Measurements from ENCODE around the gene TRIM8.

TRIM8 gene

DNA sequence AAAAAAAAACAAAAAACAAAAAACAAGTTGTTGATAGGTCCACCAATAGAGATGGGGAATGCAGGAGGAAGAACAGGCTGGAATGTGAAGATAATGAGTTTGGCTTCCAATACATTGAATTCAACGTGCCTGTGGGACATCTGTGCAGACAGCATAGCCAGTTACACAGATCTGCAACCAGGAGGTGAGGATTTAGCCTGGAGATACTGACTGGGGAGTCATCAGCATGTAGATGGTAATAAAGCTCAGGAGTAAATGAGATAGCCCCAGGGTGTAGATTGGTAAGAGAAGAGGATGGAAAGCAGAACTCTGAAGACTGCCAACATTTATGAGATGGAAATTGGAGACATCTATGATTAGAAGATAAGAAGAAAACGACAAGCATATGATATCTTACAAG lies 4.7 kb upstream of the TRIM8 start:
- H3K27me3 ChIP-seq (ENCODE audit: control insufficient read depth in 1 of 2, insufficient read depth in 2 of 2, low read length in 2 of 2), result no peaks in the 10 kb centered on the region
- no peak overlapping the region for H3K27ac ChIP-seq (ENCODE audit: low read depth, low read length)
- H3K9me3 ChIP-seq (ENCODE audit: low read length), result no peaks in the 10 kb centered on the region
- no peak overlapping the region for H3K9ac ChIP-seq (ENCODE audit: low read length)
- no peaks in the 10 kb centered on the region for H3K36me3 ChIP-seq (ENCODE audit: insufficient read depth, low read length)
- no peak overlapping the region for H3K4me3 ChIP-seq (ENCODE audit: low read depth in 1 of 2, low read length in 2 of 2)
- H3K4me1 ChIP-seq (ENCODE audit: insufficient read depth, low read length), result peaks cover 12% of the 10 kb centered on the region

DNA sequence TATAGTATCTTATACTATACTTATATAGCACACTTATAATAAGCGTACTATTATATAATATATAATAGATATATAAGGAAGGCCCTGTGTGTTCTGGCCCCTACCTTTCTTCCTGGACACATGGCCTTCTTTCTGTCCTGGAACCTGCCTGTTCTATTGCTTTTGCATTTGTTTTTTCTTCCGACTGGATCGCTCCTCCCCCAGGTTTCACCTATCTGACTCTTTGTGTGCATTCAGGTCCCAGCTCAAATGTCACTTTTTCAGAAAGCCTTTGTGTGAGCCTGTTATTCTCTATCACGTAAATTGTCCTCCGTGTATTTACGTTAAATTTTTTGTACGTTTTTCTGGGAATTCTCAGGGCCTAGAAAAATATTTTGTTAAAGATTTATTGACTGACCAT lies 2.9 kb upstream of the TRIM8 start:
- Histone ChIP-seq H3K4me1 (ENCODE audit: insufficient read depth, low read length) (peaks cover 3% of the 10 kb centered on the region), H3K9me3 (ENCODE audit: low read length) (no peaks in the 10 kb centered on the region), H3K9ac (ENCODE audit: low read length) (peak overlapping the region; percentile 87), H3K27me3 (ENCODE audit: control insufficient read depth in 1 of 2, insufficient read depth in 2 of 2, low read length in 2 of 2) (no peaks in the 10 kb centered on the region), H3K27ac (ENCODE audit: low read depth, low read length) (peak overlapping the region; percentile 81), H3K36me3 (ENCODE audit: insufficient read depth, low read length) (no peaks in the 10 kb centered on the region), H3K4me3 (ENCODE audit: low read depth in 1 of 2, low read length in 2 of 2) (peak overlapping the region in 1 of 2 donors; percentile 83)

GRCh38 chr10:102641880-102642735 lies 2.2 kb upstream of the TRIM8 start:
- no peaks in the 10 kb centered on the region for H3K27me3 ChIP-seq (ENCODE audit: control insufficient read depth in 1 of 2, insufficient read depth in 2 of 2, low read length in 2 of 2)
- H3K4me1 ChIP-seq (ENCODE audit: insufficient read depth, low read length), result peaks cover 10% of the 10 kb centered on the region
- H3K9me3 ChIP-seq (ENCODE audit: low read length), result no peaks in the 10 kb centered on the region
- H3K4me3 ChIP-seq (ENCODE audit: low read depth in 1 of 2, low read length in 2 of 2), result peak overlapping the region; percentile 53 to 83
- H3K9ac ChIP-seq (ENCODE audit: low read length), result peak overlapping the region; percentile 87
- no peaks in the 10 kb centered on the region for H3K36me3 ChIP-seq (ENCODE audit: insufficient read depth, low read length)
- H3K27ac ChIP-seq (ENCODE audit: low read depth, low read length), result peak overlapping the region; percentile 99

DNA sequence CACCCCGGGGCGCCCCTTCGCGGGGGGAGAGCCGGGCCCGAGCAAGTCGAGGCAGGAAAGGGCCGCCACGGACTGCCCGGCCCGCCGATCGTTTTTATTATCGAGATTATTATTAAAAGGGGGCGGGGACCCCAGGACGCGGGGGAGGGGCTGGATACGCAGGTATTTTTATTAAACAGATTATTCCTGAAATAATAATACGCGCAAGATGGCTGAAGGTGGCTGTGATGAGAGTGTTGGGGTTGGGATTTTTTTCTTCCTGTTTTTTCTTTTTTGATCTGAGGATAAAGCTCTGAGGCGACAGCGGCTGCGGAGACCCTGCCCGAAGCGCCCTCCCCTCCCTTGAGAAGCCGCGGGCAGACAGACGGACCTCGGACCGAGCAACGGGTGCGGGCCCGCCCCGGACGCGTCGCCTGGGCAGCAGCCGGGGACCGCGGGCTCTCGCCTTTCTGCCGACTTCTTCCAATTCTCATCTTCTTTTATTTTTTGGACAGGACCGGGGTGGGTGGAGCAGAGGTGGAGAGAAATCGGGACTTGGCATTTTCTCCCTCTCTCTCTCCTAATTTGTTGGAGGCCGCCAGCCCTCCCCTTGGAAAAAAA lies 1.4 kb upstream of the TRIM8 start:
- peak overlapping the region; percentile 99 for H3K27ac ChIP-seq (ENCODE audit: low read depth, low read length)
- peak overlapping the region; percentile 78 for H3K9ac ChIP-seq (ENCODE audit: low read length)
- no peaks in the 10 kb centered on the region for H3K9me3 ChIP-seq (ENCODE audit: low read length)
- peaks cover 18% of the 10 kb centered on the region for H3K4me1 ChIP-seq (ENCODE audit: insufficient read depth, low read length)
- H3K4me3 ChIP-seq (ENCODE audit: low read depth in 1 of 2, low read length in 2 of 2), result peak overlapping the region; percentile 53 to 72
- H3K36me3 ChIP-seq (ENCODE audit: insufficient read depth, low read length), result peaks cover 7% of the 10 kb centered on the region
- H3K27me3 ChIP-seq (ENCODE audit: control insufficient read depth in 1 of 2, insufficient read depth in 2 of 2, low read length in 2 of 2), result no peaks in the 10 kb centered on the region

DNA sequence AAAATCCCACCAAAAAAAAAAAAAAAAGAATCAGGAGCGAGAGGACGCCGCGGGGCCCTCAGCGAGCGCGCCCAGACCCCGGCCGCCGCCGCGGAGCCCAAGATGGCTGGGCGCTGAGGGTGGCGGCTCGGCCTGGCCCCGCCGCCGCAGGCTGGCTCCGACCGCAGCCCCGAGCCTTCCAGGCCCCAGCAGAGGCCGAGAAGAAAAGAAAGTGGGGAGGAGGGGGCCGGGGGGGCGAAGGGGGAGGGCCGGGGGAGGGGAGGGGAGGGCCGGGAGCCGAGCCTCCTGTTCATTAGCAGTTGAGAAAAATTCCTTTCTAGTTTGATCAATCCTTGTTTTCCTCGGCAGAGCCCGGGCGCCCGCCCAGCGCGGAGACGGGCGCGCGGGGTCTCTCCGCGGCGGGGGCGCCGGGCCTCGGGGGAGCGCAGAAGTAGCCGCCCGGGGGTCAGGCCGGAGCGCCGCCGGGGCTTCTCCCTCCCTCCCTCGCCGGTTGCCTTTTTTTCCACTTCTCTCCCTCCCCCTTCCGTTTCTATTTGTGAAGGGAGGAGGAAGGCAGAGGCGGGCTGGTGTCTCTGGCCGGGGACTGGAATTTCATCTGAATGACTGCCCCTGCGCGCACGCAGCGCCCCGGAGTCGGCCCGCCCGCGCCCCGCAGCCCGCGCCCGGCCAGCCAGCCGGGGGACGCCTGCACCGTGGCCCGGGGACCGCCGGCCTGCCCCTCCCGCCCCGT lies 778 bp upstream of the TRIM8 start:
- Histone ChIP-seq H3K36me3 (ENCODE audit: insufficient read depth, low read length) (peaks cover 13% of the 10 kb centered on the region), H3K27me3 (ENCODE audit: control insufficient read depth in 1 of 2, insufficient read depth in 2 of 2, low read length in 2 of 2) (no peaks in the 10 kb centered on the region), H3K27ac (ENCODE audit: low read depth, low read length) (peak overlapping the region; percentile 99), H3K4me3 (ENCODE audit: low read depth in 1 of 2, low read length in 2 of 2) (peak overlapping the region; percentile 53 to 72), H3K9ac (ENCODE audit: low read length) (peak overlapping the region; percentile 78), H3K9me3 (ENCODE audit: low read length) (no peaks in the 10 kb centered on the region), H3K4me1 (ENCODE audit: insufficient read depth, low read length) (peaks cover 24% of the 10 kb centered on the region)

- Histone ChIP-seq H3K36me3 (ENCODE audit: insufficient read depth, low read length) (peaks cover 18% of the 10 kb centered on the region), H3K27me3 (ENCODE audit: control insufficient read depth in 1 of 2, insufficient read depth in 2 of 2, low read length in 2 of 2) (no peaks in the 10 kb centered on the region), H3K4me3 (ENCODE audit: low read depth in 1 of 2, low read length in 2 of 2) (peak overlapping the region; percentile 53 to 99), H3K4me1 (ENCODE audit: insufficient read depth, low read length) (peaks cover 37% of the 10 kb centered on the region), H3K9ac (ENCODE audit: low read length) (peak overlapping the region; percentile 94), H3K9me3 (ENCODE audit: low read length) (no peaks in the 10 kb centered on the region), H3K27ac (ENCODE audit: low read depth, low read length) (peak overlapping the region; percentile 96)
Observed at GRCh38 chr10:102644646-102645387, 538 bp downstream of the TRIM8 start.

- no peaks in the 10 kb centered on the region for H3K27me3 ChIP-seq (ENCODE audit: control insufficient read depth in 1 of 2, insufficient read depth in 2 of 2, low read length in 2 of 2)
- peaks cover 43% of the 10 kb centered on the region for H3K4me1 ChIP-seq (ENCODE audit: insufficient read depth, low read length)
- H3K4me3 ChIP-seq (ENCODE audit: low read depth in 1 of 2, low read length in 2 of 2), result peak overlapping the region; percentile 53 to 99
Observed at GRCh38 chr10:102645388-102645740, 1.1 kb downstream of the TRIM8 start.

DNA sequence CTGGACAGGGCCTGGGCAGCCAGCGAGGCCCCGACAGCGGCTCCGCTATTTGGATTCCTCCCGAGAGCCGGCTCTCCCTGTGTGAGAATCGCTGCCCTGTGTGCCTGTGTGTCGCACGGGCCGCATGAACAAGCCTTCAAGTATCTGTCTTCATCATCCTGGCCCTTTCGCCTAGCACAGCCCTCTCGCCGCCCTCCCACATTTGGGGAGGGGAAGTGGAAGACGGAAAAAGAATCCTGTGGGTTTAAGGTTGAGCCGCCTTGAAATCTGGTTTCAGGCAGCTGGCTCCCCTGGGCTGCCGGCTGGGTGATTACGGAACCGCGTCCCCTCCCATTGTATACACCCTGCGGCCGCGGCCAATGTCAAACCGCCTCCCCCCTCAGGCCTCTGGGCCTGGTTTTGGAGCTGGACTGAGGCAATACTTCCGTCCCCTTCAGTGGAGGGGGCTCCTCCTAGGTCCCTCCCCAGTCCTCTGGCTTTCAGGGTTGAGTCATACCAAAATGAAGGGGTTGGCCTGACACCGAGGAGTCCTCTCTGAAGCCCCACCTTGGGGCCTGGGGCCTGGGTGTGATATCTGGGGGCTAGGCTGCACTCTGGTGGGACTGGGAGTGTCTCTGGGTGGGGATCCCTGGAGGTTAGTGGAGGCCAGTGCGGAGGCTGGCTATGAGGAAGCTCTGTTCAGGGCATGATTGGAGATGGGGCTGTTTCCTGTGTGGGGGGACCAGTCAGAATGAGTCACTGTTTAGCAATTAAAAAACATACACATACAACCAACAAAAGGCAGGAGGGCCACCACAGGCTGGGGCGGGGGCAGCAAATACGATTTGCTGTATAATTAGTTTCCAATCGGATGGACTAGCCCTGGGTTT lies 1.7 kb downstream of the TRIM8 start:
- Histone ChIP-seq H3K27me3 (ENCODE audit: control insufficient read depth in 1 of 2, insufficient read depth in 2 of 2, low read length in 2 of 2) (no peaks in the 10 kb centered on the region), H3K36me3 (ENCODE audit: insufficient read depth, low read length) (peaks cover 18% of the 10 kb centered on the region), H3K4me3 (ENCODE audit: low read depth in 1 of 2, low read length in 2 of 2) (peak overlapping the region; percentile 53 to 99), H3K9ac (ENCODE audit: low read length) (peak overlapping the region; percentile 94), H3K4me1 (ENCODE audit: insufficient read depth, low read length) (peaks cover 48% of the 10 kb centered on the region), H3K9me3 (ENCODE audit: low read length) (no peaks in the 10 kb centered on the region), H3K27ac (ENCODE audit: low read depth, low read length) (peak overlapping the region; percentile 96)

More at GRCh38 chr10:102645388-102645740, 1.1 kb downstream of the TRIM8 start:
- peak overlapping the region; percentile 96 for H3K27ac ChIP-seq (ENCODE audit: low read depth, low read length)
- peak overlapping the region; percentile 94 for H3K9ac ChIP-seq (ENCODE audit: low read length)
- peaks cover 18% of the 10 kb centered on the region for H3K36me3 ChIP-seq (ENCODE audit: insufficient read depth, low read length)
- no peaks in the 10 kb centered on the region for H3K9me3 ChIP-seq (ENCODE audit: low read length)

DNA sequence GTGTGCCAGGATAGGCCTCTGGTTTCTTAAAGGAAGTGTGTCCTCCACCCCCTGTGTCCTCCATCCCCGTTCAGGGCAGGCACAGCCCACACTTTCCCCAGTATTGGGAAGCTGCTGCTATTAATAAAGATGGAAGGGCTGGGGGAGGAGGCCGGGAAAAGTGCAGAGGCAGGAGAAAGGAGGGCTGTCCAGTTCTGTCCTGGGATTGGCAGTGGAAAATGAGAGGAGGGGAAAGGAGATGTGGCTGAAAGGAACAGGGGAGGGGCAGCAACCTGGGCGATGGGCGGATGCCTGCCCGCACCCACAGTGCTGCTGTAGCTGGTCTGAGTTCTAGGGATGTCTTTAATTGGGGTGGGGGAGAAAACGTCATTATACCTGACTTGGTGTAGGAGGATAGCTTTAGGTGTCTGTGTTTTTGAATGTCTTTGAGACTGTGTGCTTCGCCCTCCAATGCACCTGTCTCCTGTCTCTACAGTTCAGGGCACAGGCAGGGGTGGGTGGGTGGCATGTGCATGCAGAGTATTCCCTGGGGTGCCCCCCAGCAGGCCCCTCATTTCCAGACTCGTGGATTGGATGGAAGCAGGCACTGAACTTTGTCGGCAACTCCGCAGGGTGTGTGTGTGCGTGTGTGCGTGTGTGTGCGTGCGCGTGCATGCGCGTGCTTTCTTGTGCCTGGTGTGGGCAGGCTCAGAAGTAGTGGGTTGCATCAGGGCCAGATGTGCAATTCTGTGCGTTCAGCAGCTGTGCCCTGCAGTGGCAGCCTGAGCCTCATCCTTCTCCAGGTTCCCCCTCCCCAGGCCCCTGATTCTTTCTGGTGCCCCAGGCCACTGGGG lies 2.5 kb downstream of the TRIM8 start:
- Histone ChIP-seq H3K27ac (ENCODE audit: low read depth, low read length) (peak overlapping the region; percentile 96), H3K9ac (ENCODE audit: low read length) (peak overlapping the region; percentile 94), H3K9me3 (ENCODE audit: low read length) (no peaks in the 10 kb centered on the region), H3K4me1 (ENCODE audit: insufficient read depth, low read length) (peaks cover 56% of the 10 kb centered on the region), H3K4me3 (ENCODE audit: low read depth in 1 of 2, low read length in 2 of 2) (peak overlapping the region; percentile 53 to 99), H3K36me3 (ENCODE audit: insufficient read depth, low read length) (peaks cover 27% of the 10 kb centered on the region), H3K27me3 (ENCODE audit: control insufficient read depth in 1 of 2, insufficient read depth in 2 of 2, low read length in 2 of 2) (no peaks in the 10 kb centered on the region)
